Measurements from ENCODE around the gene PLXND1.

Gene PLXND1

GRCh38 chr3:129505341-129505740 lies 101.1 kb downstream of the PLXND1 start:
- no peak for ATAC-seq
- no peak overlapping the region for H3K27ac Mint-ChIP-seq
- H3K4me1 Mint-ChIP-seq, result peaks cover 3% of the 10 kb centered on the region
- DNase-seq (ENCODE audit: low spot score in 2 of 2), result no peak
- no peak overlapping the region for H3K4me3 Mint-ChIP-seq
- no peaks in the 10 kb centered on the region for H3K36me3 Mint-ChIP-seq
- H3K9me3 Mint-ChIP-seq, result no peaks in the 10 kb centered on the region
